GM19372 (cell line): ENCODE measurements around the gene ADGRE1.

Experiments used
- ATAC-seq: cut with Tn5 transposase; IDR thresholded peaks from one replicate; pipeline ENCODE4 v1.9.1; 2021; ENCODE audit warnings: mild to moderate bottlenecking, low read depth, moderate library complexity; ENCODE audit not compliant: unreplicated experiment

Gene ADGRE1

GRCh38 chr19:6873708-6874431 is 13.5 kb upstream of the ADGRE1 start:
- ATAC-seq: no peak

GRCh38 chr19:6875218-6875617 is 12.2 kb upstream of the ADGRE1 start:
- no peak for ATAC-seq

GRCh38 chr19:6876748-6877147 is 10.6 kb upstream of the ADGRE1 start:
- ATAC-seq: no peak

- ATAC-seq: no peak
Measured at GRCh38 chr19:6877766-6878165, 9.6 kb upstream of the ADGRE1 start.

- ATAC-seq: no peak
Measured at GRCh38 chr19:6886277-6886897, 992 bp upstream of the ADGRE1 start.

GRCh38 chr19:6888967-6889366 is 1.6 kb downstream of the ADGRE1 start:
- no peak for ATAC-seq

GRCh38 chr19:6890401-6890913 is 3.1 kb downstream of the ADGRE1 start:
- no peak for ATAC-seq

- no peak for ATAC-seq
Measured at GRCh38 chr19:6890938-6891337, 3.6 kb downstream of the ADGRE1 start.

- ATAC-seq: no peak
Measured at GRCh38 chr19:6891761-6892385, 4.5 kb downstream of the ADGRE1 start.

- ATAC-seq: no peak
Measured at GRCh38 chr19:6894313-6894712, 6.9 kb downstream of the ADGRE1 start.

GRCh38 chr19:6903446-6903845 is 16.1 kb downstream of the ADGRE1 start:
- ATAC-seq: no peak

GRCh38 chr19:6906559-6907060 is 19.2 kb downstream of the ADGRE1 start:
- ATAC-seq: no peak

- ATAC-seq: no peak
Measured at GRCh38 chr19:6911523-6911922, 24.1 kb downstream of the ADGRE1 start.

GRCh38 chr19:6914321-6914720 is 26.9 kb downstream of the ADGRE1 start:
- no peak for ATAC-seq

- no peak for ATAC-seq
Measured at GRCh38 chr19:6916952-6917351, 29.6 kb downstream of the ADGRE1 start.

- no peak for ATAC-seq
Measured at GRCh38 chr19:6925386-6925785, 38.0 kb downstream of the ADGRE1 start.

- no peak for ATAC-seq
Measured at GRCh38 chr19:6925801-6926751, 38.7 kb downstream of the ADGRE1 start.

GRCh38 chr19:6930190-6930589 is 42.8 kb downstream of the ADGRE1 start:
- ATAC-seq: no peak

- ATAC-seq: no peak
Measured at GRCh38 chr19:6935069-6935468, 47.7 kb downstream of the ADGRE1 start.

GRCh38 chr19:6935618-6936017 is 48.2 kb downstream of the ADGRE1 start:
- ATAC-seq: no peak
